A549 (cell line): ENCODE data around the gene NHERF1.

Experiments used
- CTCF ChIP-seq: fragments of >200 bp; sonication (Bioruptor Twin); formaldehyde crosslinking; IDR thresholded peaks from 3 replicates; pipeline ENCODE4 v1.5.1; 2016
- E2F6 ChIP-seq: IDR thresholded peaks from 2 replicates; pipeline ENCODE4 v1.6.1; 2012; ENCODE audit warnings: low read depth, borderline replicate concordance
- ELK1 ChIP-seq: fragments of 150-350 bp; IDR thresholded peaks from 2 replicates; pipeline ENCODE4 v1.6.1; 2014; ENCODE audit warnings: low read depth, mild to moderate bottlenecking, low read length
- EP300 ChIP-seq, 2 experiments: fragments of >200 bp; sonication (Bioruptor Twin); formaldehyde crosslinking; IDR thresholded peaks; 2 replicates in 1 of 2; 3 replicates in 1 of 2; pipeline ENCODE4 v1.6.1; 2016 to 2017
- HDAC2 ChIP-seq: fragments of 200-600 bp; sonication (generic); IDR thresholded peaks from 2 replicates; pipeline ENCODE4 v1.6.1; 2016
- KDM1A ChIP-seq: fragments of 200-600 bp; sonication (generic); IDR thresholded peaks from 2 replicates; pipeline ENCODE4 v1.6.1; 2016; ENCODE audit warnings: low read depth, mild to moderate bottlenecking
- NR3C1 ChIP-seq: fragments of >200 bp; sonication (Bioruptor Twin); formaldehyde crosslinking; IDR thresholded peaks from 3 replicates; pipeline ENCODE4 v1.6.1; 2017
- PHF8 ChIP-seq: fragments of 200-600 bp; sonication (generic); IDR thresholded peaks from 2 replicates; pipeline ENCODE4 v1.6.1; 2016; ENCODE audit warnings: low read depth, mild to moderate bottlenecking, antibody characterized with exemption, moderate library complexity, borderline replicate concordance
- POLR2A ChIP-seq: IDR thresholded peaks from 2 replicates; pipeline ENCODE4 v1.6.1; 2012; ENCODE audit warnings: mild to moderate bottlenecking, low read length
- POLR2AphosphoS2 ChIP-seq: conservative IDR thresholded peaks from 2 replicates; pipeline ENCODE4 v1.6.1; 2012; ENCODE audit warnings: low read length, improper control_type of control experiment, inconsistent platforms
- REST ChIP-seq: fragments of 200-600 bp; sonication (generic); IDR thresholded peaks from 2 replicates; pipeline ENCODE4 v1.6.1; 2016; ENCODE audit warnings: antibody characterized with exemption, mild to moderate bottlenecking, moderate library complexity
- RFX5 ChIP-seq: fragments of 450-650 bp; IDR thresholded peaks from 2 replicates; pipeline ENCODE4 v1.7.1; 2014; ENCODE audit warnings: antibody characterized with exemption, mild to moderate bottlenecking, moderate library complexity
- SMC3 ChIP-seq: fragments of >200 bp; sonication (Bioruptor Twin); formaldehyde crosslinking; IDR thresholded peaks from 3 replicates; pipeline ENCODE4 v1.6.1; 2018; ENCODE audit warnings: inconsistent platforms

GRCh38 chr17:74786431-74787055, 38.1 kb downstream of the NHERF1 start:
- no peak for TF ChIP-seq HDAC2
- no peak for TF ChIP-seq NR3C1
- TF ChIP-seq CTCF: no peak
- TF ChIP-seq POLR2A: no peak
- TF ChIP-seq POLR2AphosphoS2: no peak
- TF ChIP-seq E2F6: no peak
- TF ChIP-seq ELK1: no peak
- no peak for TF ChIP-seq REST
- TF ChIP-seq SMC3: no peak
- no peak for TF ChIP-seq EP300 (IDR thresholded peaks at IDR 0.05)
- no peak for TF ChIP-seq KDM1A
- no peak for TF ChIP-seq RFX5
- no peak for TF ChIP-seq PHF8
